WTC11 (cell line): Measurements from ENCODE around the gene IMPDH1.

ENCODE experiments used
- SP1 ChIP-seq: sonication (generic); formaldehyde crosslinking; conservative IDR thresholded peaks from 2 replicates; pipeline ENCODE4 v1.8.1; 2022; ENCODE audit warnings: missing genetic modification reagents
- TF ChIP-seq, protein P1 (sequence below): fragments of 200-600 bp; IDR thresholded peaks from 2 replicates; pipeline ENCODE4 v1.8.0; 2022; ENCODE audit warnings: antibody characterized with exemption
- TF ChIP-seq, protein P2 (sequence below): sonication (generic); formaldehyde crosslinking; IDR thresholded peaks from 2 replicates; pipeline ENCODE4 v1.8.0; 2022; ENCODE audit warnings: mild to moderate bottlenecking, missing genetic modification reagents

DNA sequence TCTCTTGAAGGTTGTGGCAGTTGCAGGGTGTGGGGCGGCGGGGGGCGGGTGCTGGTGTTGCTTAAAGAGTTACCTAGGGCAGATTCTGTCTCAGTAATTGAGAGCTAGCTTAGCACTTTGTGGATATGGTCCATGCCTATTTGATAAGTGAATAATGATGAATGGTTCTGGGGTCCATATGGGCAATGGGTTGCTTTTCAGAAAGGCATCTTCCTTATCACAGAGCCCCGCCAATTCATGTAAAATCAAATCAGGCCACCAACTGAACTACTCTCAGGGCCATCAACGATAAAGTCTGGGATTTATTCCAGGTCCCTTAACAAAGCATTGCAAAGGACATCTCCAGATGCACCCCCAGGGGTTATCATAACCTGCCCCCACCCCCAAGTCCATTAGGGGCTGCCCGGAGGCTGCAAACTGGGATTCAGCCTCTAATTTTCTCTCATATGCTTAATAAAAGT lies 46.5 kb downstream of the IMPDH1 start:
- no peak for TF ChIP-seq SP1 (CRISPR knock-in tag)
- TF ChIP-seq, protein P1, sequence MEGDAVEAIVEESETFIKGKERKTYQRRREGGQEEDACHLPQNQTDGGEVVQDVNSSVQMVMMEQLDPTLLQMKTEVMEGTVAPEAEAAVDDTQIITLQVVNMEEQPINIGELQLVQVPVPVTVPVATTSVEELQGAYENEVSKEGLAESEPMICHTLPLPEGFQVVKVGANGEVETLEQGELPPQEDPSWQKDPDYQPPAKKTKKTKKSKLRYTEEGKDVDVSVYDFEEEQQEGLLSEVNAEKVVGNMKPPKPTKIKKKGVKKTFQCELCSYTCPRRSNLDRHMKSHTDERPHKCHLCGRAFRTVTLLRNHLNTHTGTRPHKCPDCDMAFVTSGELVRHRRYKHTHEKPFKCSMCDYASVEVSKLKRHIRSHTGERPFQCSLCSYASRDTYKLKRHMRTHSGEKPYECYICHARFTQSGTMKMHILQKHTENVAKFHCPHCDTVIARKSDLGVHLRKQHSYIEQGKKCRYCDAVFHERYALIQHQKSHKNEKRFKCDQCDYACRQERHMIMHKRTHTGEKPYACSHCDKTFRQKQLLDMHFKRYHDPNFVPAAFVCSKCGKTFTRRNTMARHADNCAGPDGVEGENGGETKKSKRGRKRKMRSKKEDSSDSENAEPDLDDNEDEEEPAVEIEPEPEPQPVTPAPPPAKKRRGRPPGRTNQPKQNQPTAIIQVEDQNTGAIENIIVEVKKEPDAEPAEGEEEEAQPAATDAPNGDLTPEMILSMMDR: no peak
- TF ChIP-seq, protein P2, sequence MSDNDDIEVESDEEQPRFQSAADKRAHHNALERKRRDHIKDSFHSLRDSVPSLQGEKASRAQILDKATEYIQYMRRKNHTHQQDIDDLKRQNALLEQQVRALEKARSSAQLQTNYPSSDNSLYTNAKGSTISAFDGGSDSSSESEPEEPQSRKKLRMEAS: no peak
